SJCRH30 (cell line): ENCODE measurements around the gene IP6K3. TPM values are rescaled to one million over a fixed set of nuclear protein-coding genes. Genes with fewer than 3 reads are reported as not detected.
A peak's percentile ranks its signal among the peaks of the same experiment; 100 is the strongest.

Experiments
- DNase-seq, 2 experiments: peaks; one replicate each; pipeline ENCODE4 v3.0.0-alpha.2; 2015 to 2020
- H3K27ac ChIP-seq: fragments of 250-450 bp; sonication (Bioruptor Pico); 2 replicates; pipeline ENCODE4 v1.5.1; 2020; ENCODE audit warnings: mild to moderate bottlenecking, moderate library complexity
- H3K27me3 ChIP-seq: fragments of 250-450 bp; sonication (Bioruptor Pico); 2 replicates; pipeline ENCODE4 v1.5.1; 2020; ENCODE audit warnings: mild to moderate bottlenecking, moderate library complexity
- H3K36me3 ChIP-seq: fragments of 250-450 bp; sonication (Bioruptor Pico); 2 replicates; pipeline ENCODE4 v1.5.1; 2020; ENCODE audit warnings: mild to moderate bottlenecking, moderate library complexity
- H3K4me1 ChIP-seq: fragments of 250-450 bp; sonication (Bioruptor Pico); 2 replicates; pipeline ENCODE4 v1.5.1; 2020; ENCODE audit warnings: mild to moderate bottlenecking, moderate library complexity
- H3K4me3 ChIP-seq: fragments of 250-450 bp; sonication (Bioruptor Pico); 2 replicates; pipeline ENCODE4 v1.5.1; 2020; ENCODE audit warnings: mild to moderate bottlenecking, moderate library complexity
- H3K9me3 ChIP-seq: fragments of 250-450 bp; sonication (Bioruptor Pico); replicated peaks from 2 replicates; pipeline ENCODE4 v1.5.1; 2020; ENCODE audit warnings: mild to moderate bottlenecking, moderate library complexity
- total RNA-seq: library from RNA; depleted of rRNA; stranded (reverse); fragments of >200 nt; shearing (Covaris generic); gene quantifications from 2 replicates; pipeline ENCODE4 v1.2.3, GENCODE V29; 2014

Gene IP6K3
- total RNA-seq, 1 experiment from 2014 or later: 10.3 TPM

GRCh38 chr6:33771146-33772081, 24.7 kb upstream of the IP6K3 start:
- Histone ChIP-seq H3K4me3 (no peak overlapping the region), H3K4me1 (peaks cover 43% of the 10 kb centered on the region), H3K27ac (peak overlapping the region; percentile 3; the same call in 1 of the 2 replicates), H3K27me3 (no peaks in the 10 kb centered on the region), H3K9me3 (no peaks in the 10 kb centered on the region), H3K36me3 (peaks cover 23% of the 10 kb centered on the region)
- DNase-seq: peak; percentile 80 to 91

- H3K27me3 ChIP-seq: no peaks in the 10 kb centered on the region
- no peak for DNase-seq
- H3K4me3 ChIP-seq: no peak overlapping the region
- peaks cover 16% of the 10 kb centered on the region for H3K36me3 ChIP-seq
- H3K4me1 ChIP-seq: peaks cover 43% of the 10 kb centered on the region
- peak overlapping the region; percentile 3; the same call in 1 of the 2 replicates for H3K27ac ChIP-seq
- H3K9me3 ChIP-seq: no peaks in the 10 kb centered on the region
Measured at GRCh38 chr6:33770833-33771145, 24.1 kb upstream of the IP6K3 start.

- Histone ChIP-seq H3K4me3 (no peak overlapping the region), H3K27me3 (no peaks in the 10 kb centered on the region), H3K36me3 (peaks cover 11% of the 10 kb centered on the region), H3K4me1 (peaks cover 43% of the 10 kb centered on the region), H3K9me3 (no peaks in the 10 kb centered on the region), H3K27ac (no peak overlapping the region; the same call in 1 of the 2 replicates)
- no peak for DNase-seq
Measured at GRCh38 chr6:33770124-33770832, 23.6 kb upstream of the IP6K3 start.

GRCh38 chr6:33769248-33769821, 22.6 kb upstream of the IP6K3 start:
- Histone ChIP-seq H3K27me3 (no peaks in the 10 kb centered on the region), H3K9me3 (no peaks in the 10 kb centered on the region), H3K27ac (no peak overlapping the region), H3K4me1 (peaks cover 43% of the 10 kb centered on the region), H3K4me3 (no peak overlapping the region), H3K36me3 (peaks cover 3% of the 10 kb centered on the region; the same call in 1 of the 2 replicates)
- peak in 1 of 2 experiments; percentile 55 for DNase-seq

- H3K27ac ChIP-seq: no peak overlapping the region
Measured at GRCh38 chr6:33768644-33769120, 22.0 kb upstream of the IP6K3 start.

GRCh38 chr6:33766921-33767907, 20.5 kb upstream of the IP6K3 start:
- H3K27me3 ChIP-seq: no peaks in the 10 kb centered on the region
- no peak overlapping the region for H3K4me3 ChIP-seq
- H3K27ac ChIP-seq: no peak overlapping the region
- no peaks in the 10 kb centered on the region for H3K9me3 ChIP-seq
- H3K4me1 ChIP-seq: peaks cover 35% of the 10 kb centered on the region
- H3K36me3 ChIP-seq: no peaks in the 10 kb centered on the region
- DNase-seq: no peak

More at GRCh38 chr6:33768644-33769120, 22.0 kb upstream of the IP6K3 start:
- Histone ChIP-seq H3K4me1 (peaks cover 43% of the 10 kb centered on the region), H3K27me3 (no peaks in the 10 kb centered on the region), H3K4me3 (no peak overlapping the region), H3K36me3 (peaks cover 3% of the 10 kb centered on the region; the same call in 1 of the 2 replicates), H3K9me3 (no peaks in the 10 kb centered on the region)
- peak; percentile 83 to 87 for DNase-seq

GRCh38 chr6:33765368-33765767, 18.7 kb upstream of the IP6K3 start:
- no peak for DNase-seq
- Histone ChIP-seq H3K36me3 (no peaks in the 10 kb centered on the region), H3K4me3 (no peak overlapping the region), H3K27ac (no peak overlapping the region), H3K9me3 (no peaks in the 10 kb centered on the region), H3K4me1 (peaks cover 38% of the 10 kb centered on the region), H3K27me3 (no peaks in the 10 kb centered on the region)

GRCh38 chr6:33764036-33764435, 17.3 kb upstream of the IP6K3 start:
- Histone ChIP-seq H3K27ac (no peak overlapping the region), H3K4me1 (peaks cover 29% of the 10 kb centered on the region), H3K27me3 (no peaks in the 10 kb centered on the region), H3K9me3 (no peaks in the 10 kb centered on the region), H3K36me3 (no peaks in the 10 kb centered on the region), H3K4me3 (no peak overlapping the region)
- DNase-seq: no peak

- Histone ChIP-seq H3K27ac (no peak overlapping the region), H3K4me3 (no peak overlapping the region), H3K36me3 (no peaks in the 10 kb centered on the region), H3K4me1 (peaks cover 23% of the 10 kb centered on the region), H3K27me3 (no peaks in the 10 kb centered on the region), H3K9me3 (no peaks in the 10 kb centered on the region)
- no peak for DNase-seq
Measured at GRCh38 chr6:33763483-33763882, 16.8 kb upstream of the IP6K3 start.

- Histone ChIP-seq H3K27me3 (no peaks in the 10 kb centered on the region), H3K36me3 (no peaks in the 10 kb centered on the region), H3K4me1 (peaks cover 21% of the 10 kb centered on the region), H3K27ac (no peak overlapping the region), H3K4me3 (no peak overlapping the region), H3K9me3 (no peaks in the 10 kb centered on the region)
- DNase-seq: no peak
Measured at GRCh38 chr6:33762713-33763112, 16.0 kb upstream of the IP6K3 start.

GRCh38 chr6:33761922-33762629, 15.4 kb upstream of the IP6K3 start:
- DNase-seq: peak; percentile 69 to 75
- Histone ChIP-seq H3K27ac (no peak overlapping the region), H3K36me3 (no peaks in the 10 kb centered on the region), H3K27me3 (no peaks in the 10 kb centered on the region), H3K4me3 (no peak overlapping the region), H3K9me3 (no peaks in the 10 kb centered on the region), H3K4me1 (peaks cover 21% of the 10 kb centered on the region)

- Histone ChIP-seq H3K4me3 (no peak overlapping the region), H3K27ac (no peak overlapping the region), H3K36me3 (no peaks in the 10 kb centered on the region), H3K27me3 (no peaks in the 10 kb centered on the region), H3K9me3 (no peaks in the 10 kb centered on the region), H3K4me1 (peaks cover 21% of the 10 kb centered on the region)
- DNase-seq: no peak
Measured at GRCh38 chr6:33761581-33761921, 14.8 kb upstream of the IP6K3 start.

- no peak for DNase-seq
- Histone ChIP-seq H3K4me1 (peaks cover 27% of the 10 kb centered on the region), H3K36me3 (no peaks in the 10 kb centered on the region)
Measured at GRCh38 chr6:33759887-33760629, 13.4 kb upstream of the IP6K3 start.

More at GRCh38 chr6:33759887-33760629, 13.4 kb upstream of the IP6K3 start:
- Histone ChIP-seq H3K27ac (no peak overlapping the region), H3K9me3 (no peaks in the 10 kb centered on the region), H3K4me3 (no peak overlapping the region), H3K27me3 (no peaks in the 10 kb centered on the region)
